ENCODE data around the gene NINL. TPM values are rescaled to one million over a fixed set of nuclear protein-coding genes. Genes with fewer than 3 reads are reported as not detected.
"Not testable (repeated sequence)": the region's sequence is repeated elsewhere in the genome, so short reads cannot be mapped to it uniquely, and the experiment has no call there.

NINL gene
- total RNA-seq, 1 experiment from 2014 or later: 20.8 TPM

GRCh38 chr20:25563876-25564275, 21.5 kb downstream of the NINL start:
- in situ Hi-C loops (cut with HindIII; ENCODE audit: low sequenced_read_pairs): no loop called here

GRCh38 chr20:25563362-25563761, 22.0 kb downstream of the NINL start:
- in situ Hi-C loops (cut with HindIII; ENCODE audit: low sequenced_read_pairs): no loop called here
- DNase-seq (ENCODE audit: low spot score): no peak

More at GRCh38 chr20:25563876-25564275, 21.5 kb downstream of the NINL start:
- DNase-seq (ENCODE audit: low spot score): no peak

GRCh38 chr20:25561771-25562170, 23.6 kb downstream of the NINL start:
- DNase-seq (ENCODE audit: low spot score); in situ Hi-C loops (cut with HindIII; ENCODE audit: low sequenced_read_pairs): not testable (repeated sequence)

GRCh38 chr20:25553819-25554296, 31.5 kb downstream of the NINL start:
- in situ Hi-C loops (cut with HindIII; ENCODE audit: low sequenced_read_pairs): no loop called here
- no peak for DNase-seq (ENCODE audit: low spot score)

- no peak for DNase-seq (ENCODE audit: low spot score)
- in situ Hi-C loops (cut with HindIII; ENCODE audit: low sequenced_read_pairs): no loop called here
These were observed 32.4 kb downstream of the NINL start for GRCh38 chr20:25552977-25553376.

- in situ Hi-C loops (cut with HindIII; ENCODE audit: low sequenced_read_pairs): no loop called here
- DNase-seq (ENCODE audit: low spot score): no peak
These were observed 33.7 kb downstream of the NINL start for GRCh38 chr20:25551413-25552215.

GRCh38 chr20:25550645-25551337, 34.5 kb downstream of the NINL start:
- DNase-seq (ENCODE audit: low spot score); in situ Hi-C loops (cut with HindIII; ENCODE audit: low sequenced_read_pairs): not testable (repeated sequence)

GRCh38 chr20:25549843-25550477, 35.4 kb downstream of the NINL start:
- in situ Hi-C loops (cut with HindIII; ENCODE audit: low sequenced_read_pairs): no loop called here
- DNase-seq (ENCODE audit: low spot score): no peak

- no peak for DNase-seq (ENCODE audit: low spot score)
- in situ Hi-C loops (cut with HindIII; ENCODE audit: low sequenced_read_pairs): no loop called here
These were observed 36.1 kb downstream of the NINL start for GRCh38 chr20:25549172-25549773.

GRCh38 chr20:25548613-25549086, 36.7 kb downstream of the NINL start:
- in situ Hi-C loops (cut with HindIII; ENCODE audit: low sequenced_read_pairs): no loop called here

GRCh38 chr20:25547999-25548398, 37.3 kb downstream of the NINL start:
- no peak for DNase-seq (ENCODE audit: low spot score)
- in situ Hi-C loops (cut with HindIII; ENCODE audit: low sequenced_read_pairs): no loop called here

More at GRCh38 chr20:25548613-25549086, 36.7 kb downstream of the NINL start:
- DNase-seq (ENCODE audit: low spot score): no peak

GRCh38 chr20:25547063-25547462, 38.3 kb downstream of the NINL start:
- in situ Hi-C loops (cut with HindIII; ENCODE audit: low sequenced_read_pairs): no loop called here
- no peak for DNase-seq (ENCODE audit: low spot score)

- in situ Hi-C loops (cut with HindIII; ENCODE audit: low sequenced_read_pairs): no loop called here
- DNase-seq (ENCODE audit: low spot score): no peak
These were observed 39.3 kb downstream of the NINL start for GRCh38 chr20:25546048-25546447.

- no peak for DNase-seq (ENCODE audit: low spot score)
- in situ Hi-C loops (cut with HindIII; ENCODE audit: low sequenced_read_pairs): no loop called here
These were observed 40.2 kb downstream of the NINL start for GRCh38 chr20:25545171-25545570.

GRCh38 chr20:25544734-25545133, 40.6 kb downstream of the NINL start:
- in situ Hi-C loops (cut with HindIII; ENCODE audit: low sequenced_read_pairs): no loop called here

GRCh38 chr20:25544311-25544710, 41.0 kb downstream of the NINL start:
- in situ Hi-C loops (cut with HindIII; ENCODE audit: low sequenced_read_pairs): no loop called here
- no peak for DNase-seq (ENCODE audit: low spot score)

More at GRCh38 chr20:25544734-25545133, 40.6 kb downstream of the NINL start:
- DNase-seq (ENCODE audit: low spot score): no peak

- in situ Hi-C loops (cut with HindIII; ENCODE audit: low sequenced_read_pairs): no loop called here
- no peak for DNase-seq (ENCODE audit: low spot score)
These were observed 42.3 kb downstream of the NINL start for GRCh38 chr20:25543068-25543467.

- in situ Hi-C loops (cut with HindIII; ENCODE audit: low sequenced_read_pairs): no loop called here
- DNase-seq (ENCODE audit: low spot score): no peak
These were observed 43.7 kb downstream of the NINL start for GRCh38 chr20:25541676-25542075.

All from G401 (cell line).